ENCODE results near the gene OR13C4. TPM values are rescaled to one million over a fixed set of nuclear protein-coding genes. Genes with fewer than 3 reads are reported as not detected.
"Not testable (repeated sequence)": the region's sequence is repeated elsewhere in the genome, so short reads cannot be mapped to it uniquely, and the experiment has no call there.

OR13C4 gene
- total RNA-seq = not detected
- long read RNA-seq = 0 reads

- no peak for DNase-seq
- intact Hi-C loops (cut with micrococcal nuclease) = no loop called here
- ATAC-seq = no peak
Observed at GRCh38 chr9:104527109-104527508, at the start of gene OR13C4. TSS of gene OR13C4 (minus strand) at chr9:104527209. CDS start at chr9:104527209, 0 bp downstream.

GRCh38 chr9:104575456-104575855 lies 48.4 kb upstream of the OR13C4 start:
- intact Hi-C loops (cut with micrococcal nuclease) = no loop called here
- no peak for DNase-seq
- no peak for ATAC-seq

GRCh38 chr9:104572612-104573011 lies 45.6 kb upstream of the OR13C4 start:
- no peak for DNase-seq
- intact Hi-C loops (cut with micrococcal nuclease) = no loop called here
- no peak for ATAC-seq

GRCh38 chr9:104568868-104569267 lies 41.9 kb upstream of the OR13C4 start, which contains the start of gene OR13C8:
TSS of gene OR13C8 (plus strand) at chr9:104569168. CDS start at chr9:104569168, 0 bp downstream.
- ATAC-seq = no peak
- DNase-seq = no peak
- intact Hi-C loops (cut with micrococcal nuclease) = no loop called here

- no peak for ATAC-seq
Observed at GRCh38 chr9:104564358-104564757, 37.3 kb upstream of the OR13C4 start.

GRCh38 chr9:104556830-104557634 lies 30.0 kb upstream of the OR13C4 start:
- ATAC-seq (no peak), DNase-seq (no peak)
- intact Hi-C loops (cut with micrococcal nuclease) = no loop called here

More at GRCh38 chr9:104564358-104564757, 37.3 kb upstream of the OR13C4 start:
- no peak for DNase-seq
- intact Hi-C loops (cut with micrococcal nuclease) = no loop called here

GRCh38 chr9:104555521-104555920 lies 28.5 kb upstream of the OR13C4 start:
- DNase-seq = no peak
- intact Hi-C loops (cut with micrococcal nuclease) = no loop called here
- no peak for ATAC-seq

GRCh38 chr9:104553261-104553660 lies 26.3 kb upstream of the OR13C4 start:
- DNase-seq (no peak), ATAC-seq (no peak)
- intact Hi-C loops (cut with micrococcal nuclease) = no loop called here

- intact Hi-C loops (cut with micrococcal nuclease) = no loop called here
- no peak for DNase-seq
- no peak for ATAC-seq
Observed at GRCh38 chr9:104544644-104545043, 17.6 kb upstream of the OR13C4 start.

- intact Hi-C loops (cut with micrococcal nuclease) = no loop called here
- no peak for ATAC-seq
- DNase-seq = no peak
Observed at GRCh38 chr9:104539275-104539674, 12.3 kb upstream of the OR13C4 start.

GRCh38 chr9:104536756-104537155 lies 9.7 kb upstream of the OR13C4 start, which contains the start of gene OR13C3:
TSS of gene OR13C3 (minus strand) at chr9:104536856. CDS start at chr9:104536723, 133 bp downstream.
- DNase-seq = no peak
- no peak for ATAC-seq
- intact Hi-C loops (cut with micrococcal nuclease) = no loop called here

- ATAC-seq; DNase-seq; intact Hi-C loops (cut with micrococcal nuclease): not testable (repeated sequence)
Observed at GRCh38 chr9:104520241-104520640, 6.8 kb downstream of the OR13C4 start.

GRCh38 chr9:104514901-104515300 lies 12.1 kb downstream of the OR13C4 start:
- ATAC-seq (no peak), DNase-seq (no peak)
- intact Hi-C loops (cut with micrococcal nuclease) = no loop called here

GRCh38 chr9:104506565-104506964 lies 20.4 kb downstream of the OR13C4 start:
- ATAC-seq (no peak), DNase-seq (no peak)
- intact Hi-C loops (cut with micrococcal nuclease) = no loop called here

GRCh38 chr9:104503963-104504362 lies 23.0 kb downstream of the OR13C4 start, which contains the start of gene OR13F1:
TSS of gene OR13F1 (plus strand) at chr9:104504263. CDS start at chr9:104504263, 0 bp downstream.
- no peak for ATAC-seq

GRCh38 chr9:104503440-104503839 lies 23.6 kb downstream of the OR13C4 start:
- intact Hi-C loops (cut with micrococcal nuclease) = no loop called here
- DNase-seq (no peak), ATAC-seq (no peak)

More at GRCh38 chr9:104503963-104504362, 23.0 kb downstream of the OR13C4 start, which contains the start of gene OR13F1:
- no peak for DNase-seq
- intact Hi-C loops (cut with micrococcal nuclease) = no loop called here

- intact Hi-C loops (cut with micrococcal nuclease) = no loop called here
- DNase-seq (no peak), ATAC-seq (no peak)
Observed at GRCh38 chr9:104494808-104495207, 32.2 kb downstream of the OR13C4 start.

- intact Hi-C loops (cut with micrococcal nuclease) = no loop called here
- ATAC-seq = no peak
Observed at GRCh38 chr9:104485014-104485413, 42.0 kb downstream of the OR13C4 start.

GRCh38 chr9:104482921-104483570 lies 44.0 kb downstream of the OR13C4 start:
- intact Hi-C loops (cut with micrococcal nuclease) = no loop called here
- DNase-seq (no peak), ATAC-seq (no peak)

More at GRCh38 chr9:104485014-104485413, 42.0 kb downstream of the OR13C4 start:
- no peak for DNase-seq
